KMS-11 (cell line): ENCODE data around the gene ADNP2.

Experiments
- H2AFZ ChIP-seq: fragments of 200-600 bp; sonication (generic); 2 replicates; pipeline ENCODE4 v1.6.1; 2016; ENCODE audit warnings: antibody characterized with exemption, mixed run types, low read depth
- H3K27ac ChIP-seq: fragments of 200-600 bp; sonication (generic); 2 replicates; pipeline ENCODE4 v1.6.1; 2016; ENCODE audit warnings: mild to moderate bottlenecking, mixed run types
- H3K27me3 ChIP-seq: fragments of 200-600 bp; sonication (generic); 2 replicates; pipeline ENCODE4 v1.6.1; 2017; ENCODE audit warnings: mild to moderate bottlenecking, low read depth, mixed run types, moderate library complexity; ENCODE audit not compliant: insufficient read depth
- H3K36me3 ChIP-seq: fragments of 200-600 bp; sonication (generic); 2 replicates; pipeline ENCODE4 v1.6.1; 2017; ENCODE audit warnings: mild to moderate bottlenecking, mixed run types; ENCODE audit not compliant: insufficient read depth
- H3K4me1 ChIP-seq: fragments of 200-600 bp; sonication (generic); 2 replicates; pipeline ENCODE4 v1.6.1; 2016; ENCODE audit warnings: mild to moderate bottlenecking, low read depth, mixed run types; ENCODE audit not compliant: poor library complexity, severe bottlenecking
- H3K4me2 ChIP-seq: fragments of 200-600 bp; sonication (generic); 2 replicates; pipeline ENCODE4 v1.7.0; 2016; ENCODE audit warnings: mild to moderate bottlenecking, mixed run types
- H3K4me3 ChIP-seq: fragments of 200-600 bp; sonication (generic); IDR thresholded peaks from 2 replicates; pipeline ENCODE4 v1.6.1; 2017; ENCODE audit warnings: low read depth, low read length, mixed read lengths; ENCODE audit not compliant: insufficient read depth
- H3K79me2 ChIP-seq: fragments of 200-600 bp; sonication (generic); 2 replicates; pipeline ENCODE4 v1.6.1; 2016; ENCODE audit warnings: low read depth, mixed run types; ENCODE audit not compliant: insufficient read depth
- H3K9ac ChIP-seq: fragments of 200-600 bp; sonication (generic); 2 replicates; pipeline ENCODE4 v1.6.1; 2016; ENCODE audit warnings: mild to moderate bottlenecking, mixed run types
- H4K20me1 ChIP-seq: fragments of 200-600 bp; sonication (generic); 2 replicates; pipeline ENCODE4 v1.6.1; 2016; ENCODE audit warnings: mild to moderate bottlenecking, mixed run types; ENCODE audit not compliant: insufficient read depth
- CTCF ChIP-seq: fragments of 200-600 bp; sonication (generic); conservative IDR thresholded peaks from 2 replicates; pipeline ENCODE4 v1.6.1; 2017; ENCODE audit warnings: low read depth, mild to moderate bottlenecking, antibody characterized with exemption, low read length, moderate library complexity, mixed read lengths

The ADNP2 gene

GRCh38 chr18:80135136-80135535 lies 26.1 kb downstream of the ADNP2 start:
- Histone ChIP-seq H3K4me1 (no peaks in the 10 kb centered on the region), H4K20me1 (no peaks in the 10 kb centered on the region), H3K79me2 (peaks cover 6% of the 10 kb centered on the region; the same call in 1 of the 2 replicates), H3K27me3 (no peaks in the 10 kb centered on the region), H2AFZ (no peak overlapping the region), H3K9ac (no peak overlapping the region), H3K27ac (no peak overlapping the region), H3K4me3 (no peak overlapping the region), H3K36me3 (no peaks in the 10 kb centered on the region; the same call in 1 of the 2 replicates), H3K4me2 (no peak overlapping the region)
- no peak for TF ChIP-seq CTCF

GRCh38 chr18:80136679-80137078 lies 27.6 kb downstream of the ADNP2 start:
- no peaks in the 10 kb centered on the region for H3K79me2 ChIP-seq
- no peaks in the 10 kb centered on the region; the same call in 1 of the 2 replicates for H3K36me3 ChIP-seq

GRCh38 chr18:80137137-80137536 lies 28.1 kb downstream of the ADNP2 start:
- H3K36me3 ChIP-seq, result no peaks in the 10 kb centered on the region; the same call in 1 of the 2 replicates
- H3K4me1 ChIP-seq, result no peaks in the 10 kb centered on the region
- no peaks in the 10 kb centered on the region for H3K27me3 ChIP-seq
- H3K9ac ChIP-seq, result no peak overlapping the region
- H3K27ac ChIP-seq, result no peak overlapping the region
- no peaks in the 10 kb centered on the region for H3K79me2 ChIP-seq
- no peak overlapping the region for H2AFZ ChIP-seq
- no peak overlapping the region for H3K4me2 ChIP-seq
- TF ChIP-seq CTCF, result no peak
- H4K20me1 ChIP-seq, result no peaks in the 10 kb centered on the region
- H3K4me3 ChIP-seq, result no peak overlapping the region

More at GRCh38 chr18:80136679-80137078, 27.6 kb downstream of the ADNP2 start:
- H3K27me3 ChIP-seq, result no peaks in the 10 kb centered on the region
- H3K27ac ChIP-seq, result no peak overlapping the region
- no peaks in the 10 kb centered on the region for H4K20me1 ChIP-seq
- TF ChIP-seq CTCF, result no peak
- no peaks in the 10 kb centered on the region for H3K4me1 ChIP-seq
- H3K9ac ChIP-seq, result no peak overlapping the region
- no peak overlapping the region for H3K4me2 ChIP-seq
- H2AFZ ChIP-seq, result no peak overlapping the region
- H3K4me3 ChIP-seq, result no peak overlapping the region

GRCh38 chr18:80137976-80138375 lies 28.9 kb downstream of the ADNP2 start:
- no peaks in the 10 kb centered on the region for H3K4me1 ChIP-seq
- H3K36me3 ChIP-seq, result no peaks in the 10 kb centered on the region; the same call in 1 of the 2 replicates
- TF ChIP-seq CTCF, result no peak

More at GRCh38 chr18:80137976-80138375, 28.9 kb downstream of the ADNP2 start:
- H3K9ac ChIP-seq, result no peak overlapping the region
- no peaks in the 10 kb centered on the region for H4K20me1 ChIP-seq
- no peaks in the 10 kb centered on the region for H3K79me2 ChIP-seq
- H3K27me3 ChIP-seq, result no peaks in the 10 kb centered on the region
- H3K4me3 ChIP-seq, result no peak overlapping the region
- no peak overlapping the region for H2AFZ ChIP-seq
- no peak overlapping the region for H3K4me2 ChIP-seq
- H3K27ac ChIP-seq, result no peak overlapping the region
